Tibial nerve (tissue), 3 donors: ENCODE measurements around the gene STARD3.

ENCODE experiments used
- POLR2A ChIP-seq, 2 donors: fragments of 450-650 bp; IDR thresholded peaks; one replicate each; pipeline ENCODE4 v1.6.1; 2017; ENCODE audit warnings: antibody characterized with exemption in 2 of 2, mild to moderate bottlenecking in 2 of 2, moderate library complexity in 2 of 2
- TF ChIP-seq, protein P1 (sequence below), 5 experiments: fragments of 200-600 bp in 3 of 5; fragments of 450-650 bp in 2 of 5; sonication (generic) in 3 of 5; IDR thresholded peaks; one replicate each; pipeline ENCODE4 v1.5.1; 2016 to 2019; ENCODE audit warnings: antibody characterized with exemption in 5 of 5, mild to moderate bottlenecking in 3 of 5, moderate library complexity in 2 of 5

DNA sequence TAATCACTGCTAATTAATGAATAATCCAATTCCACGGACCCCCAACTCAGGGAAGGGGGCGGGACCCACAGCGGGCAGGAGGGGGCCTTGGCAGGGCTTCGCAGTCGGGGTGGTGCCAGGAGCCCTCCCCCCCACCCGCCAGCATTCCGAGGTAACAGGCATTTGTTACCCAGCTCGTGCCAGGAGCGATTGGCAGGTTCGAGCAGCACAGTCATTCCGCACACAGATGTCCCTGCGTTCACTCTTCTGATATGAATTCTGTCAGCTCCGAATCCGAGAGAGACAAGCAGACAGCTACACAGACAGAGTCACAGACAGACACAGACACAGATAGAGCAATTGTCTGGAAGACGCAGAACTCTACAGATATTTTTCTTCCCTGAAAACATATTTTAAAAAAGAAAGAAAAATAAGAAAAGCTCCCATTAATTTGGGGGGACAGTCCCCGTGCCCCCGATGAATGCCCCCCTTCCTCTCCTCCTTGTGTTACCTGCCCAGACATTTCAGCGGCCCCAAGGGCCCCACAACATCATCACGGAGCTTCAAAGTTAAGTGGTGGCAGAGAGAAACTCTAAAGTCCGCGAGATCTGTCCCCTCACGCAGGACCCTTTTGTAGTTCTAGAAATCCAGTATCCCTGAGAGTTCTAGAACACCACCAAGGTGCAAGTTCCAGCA, 39.4 kb upstream of the STARD3 start:
- TF ChIP-seq, protein P1, sequence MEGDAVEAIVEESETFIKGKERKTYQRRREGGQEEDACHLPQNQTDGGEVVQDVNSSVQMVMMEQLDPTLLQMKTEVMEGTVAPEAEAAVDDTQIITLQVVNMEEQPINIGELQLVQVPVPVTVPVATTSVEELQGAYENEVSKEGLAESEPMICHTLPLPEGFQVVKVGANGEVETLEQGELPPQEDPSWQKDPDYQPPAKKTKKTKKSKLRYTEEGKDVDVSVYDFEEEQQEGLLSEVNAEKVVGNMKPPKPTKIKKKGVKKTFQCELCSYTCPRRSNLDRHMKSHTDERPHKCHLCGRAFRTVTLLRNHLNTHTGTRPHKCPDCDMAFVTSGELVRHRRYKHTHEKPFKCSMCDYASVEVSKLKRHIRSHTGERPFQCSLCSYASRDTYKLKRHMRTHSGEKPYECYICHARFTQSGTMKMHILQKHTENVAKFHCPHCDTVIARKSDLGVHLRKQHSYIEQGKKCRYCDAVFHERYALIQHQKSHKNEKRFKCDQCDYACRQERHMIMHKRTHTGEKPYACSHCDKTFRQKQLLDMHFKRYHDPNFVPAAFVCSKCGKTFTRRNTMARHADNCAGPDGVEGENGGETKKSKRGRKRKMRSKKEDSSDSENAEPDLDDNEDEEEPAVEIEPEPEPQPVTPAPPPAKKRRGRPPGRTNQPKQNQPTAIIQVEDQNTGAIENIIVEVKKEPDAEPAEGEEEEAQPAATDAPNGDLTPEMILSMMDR (IDR thresholded peaks at IDR 0.05), result no peak
- no peak for TF ChIP-seq POLR2A (IDR thresholded peaks at IDR 0.05)
